ENCODE measurements around the gene ZNF385B.
"Not testable (repeated sequence)": the region's sequence is repeated elsewhere in the genome, so short reads cannot be mapped to it uniquely, and the experiment has no call there.

ZNF385B gene

GRCh38 chr2:179782346-179782745 lies 79.1 kb downstream of the ZNF385B start:
- not testable (repeated sequence) for H3K36me3 Mint-ChIP-seq (ENCODE audit: insufficient read depth); H3K27ac Mint-ChIP-seq; DNase-seq; H3K27me3 Mint-ChIP-seq; H3K4me1 Mint-ChIP-seq (ENCODE audit: low read depth in 2 of 2); ATAC-seq (replicated peaks); H3K4me3 Mint-ChIP-seq
- peaks cover 0 to 12% of the 10 kb centered on the region in 2 donors for H3K9me3 Mint-ChIP-seq

DNA sequence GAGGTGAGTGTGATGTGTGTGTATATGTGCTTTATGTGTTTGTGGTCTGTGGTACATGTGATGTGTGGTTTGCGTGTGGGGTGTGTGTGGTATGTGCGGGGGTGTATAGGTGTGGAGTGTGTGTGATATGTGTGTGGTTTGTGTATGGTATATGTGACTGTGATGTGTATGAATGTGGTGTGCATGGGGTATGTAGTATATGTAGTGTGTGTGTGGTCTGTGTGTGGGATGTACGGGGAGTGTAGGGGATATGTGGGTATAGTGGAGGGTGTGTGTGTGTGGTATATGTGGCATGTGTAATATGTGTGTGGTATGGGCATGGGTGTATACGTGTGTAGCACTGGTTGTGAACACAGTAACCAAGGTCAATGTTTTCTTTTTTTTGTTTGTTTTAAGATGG lies 87.4 kb downstream of the ZNF385B start:
- no peaks in the 10 kb centered on the region for H3K27me3 Mint-ChIP-seq
- ATAC-seq (replicated peaks) (no peak), DNase-seq (no peak)
- no peaks in the 10 kb centered on the region for H3K36me3 Mint-ChIP-seq (ENCODE audit: insufficient read depth)
- H3K27ac Mint-ChIP-seq, result no peak overlapping the region
- H3K9me3 Mint-ChIP-seq, result peaks cover 4 to 7% of the 10 kb centered on the region in 2 donors
- H3K4me1 Mint-ChIP-seq (ENCODE audit: low read depth in 2 of 2), result no peaks in the 10 kb centered on the region
- H3K4me3 Mint-ChIP-seq, result no peak overlapping the region

- Mint-ChIP-seq H3K9me3 (peaks cover 4 to 7% of the 10 kb centered on the region in 2 donors), H3K4me3 (no peak overlapping the region), H3K27me3 (no peaks in the 10 kb centered on the region), H3K36me3 (ENCODE audit: insufficient read depth) (no peaks in the 10 kb centered on the region), H3K4me1 (ENCODE audit: low read depth in 2 of 2) (no peaks in the 10 kb centered on the region), H3K27ac (no peak overlapping the region)
- ATAC-seq (replicated peaks) (no peak), DNase-seq (no peak)
Measured at GRCh38 chr2:179772346-179772745, 89.1 kb downstream of the ZNF385B start.

DNA sequence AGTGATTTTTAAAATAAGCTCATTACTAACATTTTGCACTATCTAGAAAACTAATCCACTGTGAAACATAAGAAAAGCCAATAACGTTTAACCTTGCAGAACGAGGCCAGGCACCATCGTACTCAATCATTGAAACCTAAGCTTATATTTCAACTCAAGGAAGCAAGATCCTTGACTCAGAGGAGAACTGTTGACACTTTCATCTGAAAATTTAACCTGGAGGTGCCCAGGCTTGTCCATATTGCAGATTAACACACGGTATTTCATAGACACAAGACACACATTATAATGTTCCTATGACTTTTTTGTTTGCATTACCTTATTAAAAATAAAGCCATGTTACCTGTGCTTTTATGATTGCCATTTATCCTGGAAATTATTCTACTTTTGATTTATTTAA lies 89.6 kb downstream of the ZNF385B start:
- ATAC-seq (replicated peaks) (no peak), DNase-seq (no peak)
- Mint-ChIP-seq H3K36me3 (ENCODE audit: insufficient read depth) (no peaks in the 10 kb centered on the region), H3K9me3 (peaks cover 4 to 7% of the 10 kb centered on the region in 2 donors), H3K4me1 (ENCODE audit: low read depth in 2 of 2) (no peaks in the 10 kb centered on the region), H3K4me3 (no peak overlapping the region), H3K27ac (no peak overlapping the region), H3K27me3 (no peaks in the 10 kb centered on the region)

GRCh38 chr2:179770029-179770428 lies 91.4 kb downstream of the ZNF385B start:
- Mint-ChIP-seq H3K4me1 (ENCODE audit: low read depth in 2 of 2) (no peaks in the 10 kb centered on the region), H3K27me3 (no peaks in the 10 kb centered on the region), H3K27ac (no peak overlapping the region), H3K36me3 (ENCODE audit: insufficient read depth) (no peaks in the 10 kb centered on the region), H3K9me3 (peaks cover 4 to 7% of the 10 kb centered on the region in 2 donors), H3K4me3 (no peak overlapping the region)
- DNase-seq, result no peak
- ATAC-seq (replicated peaks), result no peak

DNA sequence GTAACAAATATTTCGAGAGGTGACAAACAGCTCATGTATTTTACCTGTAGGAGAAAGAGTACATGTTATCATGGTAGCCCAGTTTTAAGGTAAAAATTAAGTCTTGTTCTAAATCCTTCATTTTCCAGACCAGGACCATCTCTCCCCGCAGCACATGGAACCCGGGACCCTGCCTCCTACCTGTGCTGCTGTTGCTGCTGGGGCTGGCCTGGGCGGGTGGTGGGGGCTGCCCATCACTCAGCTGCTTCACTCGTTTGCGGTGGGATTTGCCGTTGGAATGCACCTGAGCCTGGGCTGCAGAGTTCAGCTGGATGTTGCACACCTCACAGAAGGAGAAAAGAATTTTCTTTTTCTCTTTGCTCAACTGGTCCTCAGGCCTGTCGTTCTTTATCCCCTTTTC lies 92.1 kb downstream of the ZNF385B start:
- no peak for ATAC-seq (replicated peaks)
- Mint-ChIP-seq H3K36me3 (ENCODE audit: insufficient read depth) (no peaks in the 10 kb centered on the region), H3K27ac (no peak overlapping the region), H3K4me1 (ENCODE audit: low read depth in 2 of 2) (no peaks in the 10 kb centered on the region), H3K27me3 (no peaks in the 10 kb centered on the region), H3K9me3 (peaks cover 4 to 7% of the 10 kb centered on the region in 2 donors), H3K4me3 (no peak overlapping the region)
- no peak for DNase-seq

GRCh38 chr2:179768765-179769164 lies 92.6 kb downstream of the ZNF385B start:
- ATAC-seq (replicated peaks), result no peak
- Mint-ChIP-seq H3K36me3 (ENCODE audit: insufficient read depth) (no peaks in the 10 kb centered on the region), H3K4me1 (ENCODE audit: low read depth in 2 of 2) (no peaks in the 10 kb centered on the region), H3K9me3 (peaks cover under 1 to 3% of the 10 kb centered on the region in 2 donors), H3K27me3 (no peaks in the 10 kb centered on the region), H3K27ac (no peak overlapping the region), H3K4me3 (no peak overlapping the region)
- DNase-seq, result no peak

- Mint-ChIP-seq H3K4me3 (no peak overlapping the region), H3K27me3 (no peaks in the 10 kb centered on the region), H3K27ac (no peak overlapping the region), H3K4me1 (ENCODE audit: low read depth in 2 of 2) (no peaks in the 10 kb centered on the region), H3K36me3 (ENCODE audit: insufficient read depth) (no peaks in the 10 kb centered on the region), H3K9me3 (peaks cover 0 to 2% of the 10 kb centered on the region in 2 donors)
- DNase-seq (no peak), ATAC-seq (replicated peaks) (no peak)
Measured at GRCh38 chr2:179765666-179766065, 95.7 kb downstream of the ZNF385B start.

- no peak for DNase-seq
- Mint-ChIP-seq H3K36me3 (ENCODE audit: insufficient read depth) (no peaks in the 10 kb centered on the region), H3K4me1 (ENCODE audit: low read depth in 2 of 2) (no peaks in the 10 kb centered on the region), H3K27me3 (no peaks in the 10 kb centered on the region), H3K9me3 (peaks cover 0 to 2% of the 10 kb centered on the region in 2 donors), H3K27ac (no peak overlapping the region), H3K4me3 (no peak overlapping the region)
- ATAC-seq (replicated peaks), result no peak
Measured at GRCh38 chr2:179764710-179765109, 96.7 kb downstream of the ZNF385B start.

DNA sequence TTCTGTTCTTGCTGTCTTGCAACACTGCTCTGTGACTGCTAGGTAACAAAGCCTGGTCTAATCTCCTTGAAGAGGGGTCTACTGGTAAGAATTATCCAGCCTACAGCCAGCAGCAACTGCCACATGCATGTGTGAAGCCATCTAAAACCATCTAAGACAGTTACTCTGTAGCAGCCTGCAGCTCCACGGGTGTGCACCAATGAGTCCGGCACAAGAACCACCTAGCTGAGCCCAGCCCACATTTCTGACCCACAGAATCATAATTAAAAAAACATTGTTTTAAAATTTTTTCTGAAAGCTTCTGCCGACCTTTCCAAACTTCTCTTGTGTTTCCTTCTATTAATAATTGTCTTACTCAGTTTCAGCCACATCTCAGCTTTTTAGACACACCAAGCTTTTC lies 102.8 kb downstream of the ZNF385B start:
- H3K27me3 Mint-ChIP-seq, result no peaks in the 10 kb centered on the region
- no peak overlapping the region for H3K4me3 Mint-ChIP-seq
- H3K36me3 Mint-ChIP-seq (ENCODE audit: insufficient read depth), result no peaks in the 10 kb centered on the region
- H3K4me1 Mint-ChIP-seq (ENCODE audit: low read depth in 2 of 2), result no peaks in the 10 kb centered on the region
- ATAC-seq (replicated peaks) (no peak), DNase-seq (no peak)
- H3K27ac Mint-ChIP-seq, result no peak overlapping the region
- H3K9me3 Mint-ChIP-seq, result peaks cover 0 to 2% of the 10 kb centered on the region in 2 donors

DNA sequence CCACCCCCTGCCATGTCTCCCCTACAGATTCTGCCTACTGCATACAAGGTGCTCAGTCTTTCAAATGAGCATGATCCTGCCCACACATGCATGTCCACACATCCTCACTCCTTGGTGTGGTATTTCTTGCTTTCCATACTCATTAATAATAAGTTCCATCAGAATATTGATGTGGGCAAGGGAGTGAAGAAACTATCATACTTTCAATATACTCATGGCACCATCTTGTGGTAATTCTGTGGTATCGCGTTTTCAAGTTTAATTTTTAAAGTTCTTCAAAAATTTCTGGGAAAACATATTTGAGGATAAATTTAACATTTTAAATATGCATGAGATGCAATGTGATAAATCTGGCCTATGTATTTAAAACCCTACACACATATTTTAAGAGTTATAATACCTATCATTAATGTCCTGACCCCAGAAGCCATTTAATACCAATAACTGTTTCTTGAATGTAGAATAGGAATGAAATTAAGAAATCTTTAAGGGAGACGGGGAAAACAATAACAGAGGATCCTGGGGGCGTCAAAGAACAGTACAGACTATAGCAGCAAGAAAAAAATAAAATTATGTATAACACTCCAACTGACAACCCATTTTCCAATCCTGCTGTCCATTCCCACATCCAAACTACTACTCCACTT lies 110.1 kb downstream of the ZNF385B start:
- Mint-ChIP-seq H3K27me3 (no peaks in the 10 kb centered on the region), H3K36me3 (ENCODE audit: insufficient read depth) (no peaks in the 10 kb centered on the region), H3K9me3 (no peaks in the 10 kb centered on the region), H3K27ac (no peak overlapping the region), H3K4me3 (no peak overlapping the region), H3K4me1 (ENCODE audit: low read depth in 2 of 2) (no peaks in the 10 kb centered on the region)
- ATAC-seq (replicated peaks) (no peak), DNase-seq (no peak)

GRCh38 chr2:179749210-179749609 lies 112.2 kb downstream of the ZNF385B start:
- Mint-ChIP-seq H3K4me1 (ENCODE audit: low read depth in 2 of 2) (no peaks in the 10 kb centered on the region), H3K36me3 (ENCODE audit: insufficient read depth) (no peaks in the 10 kb centered on the region)
- no peak for ATAC-seq (replicated peaks)

GRCh38 chr2:179746981-179747380 lies 114.4 kb downstream of the ZNF385B start:
- Mint-ChIP-seq H3K36me3 (ENCODE audit: insufficient read depth) (no peaks in the 10 kb centered on the region), H3K4me3 (no peak overlapping the region), H3K9me3 (no peaks in the 10 kb centered on the region), H3K27ac (no peak overlapping the region), H3K4me1 (ENCODE audit: low read depth in 2 of 2) (no peaks in the 10 kb centered on the region), H3K27me3 (no peaks in the 10 kb centered on the region)
- ATAC-seq (replicated peaks) (no peak), DNase-seq (no peak)

More at GRCh38 chr2:179749210-179749609, 112.2 kb downstream of the ZNF385B start:
- no peaks in the 10 kb centered on the region for H3K9me3 Mint-ChIP-seq
- H3K27ac Mint-ChIP-seq, result no peak overlapping the region
- DNase-seq, result no peak
- H3K4me3 Mint-ChIP-seq, result no peak overlapping the region
- H3K27me3 Mint-ChIP-seq, result no peaks in the 10 kb centered on the region

DNA sequence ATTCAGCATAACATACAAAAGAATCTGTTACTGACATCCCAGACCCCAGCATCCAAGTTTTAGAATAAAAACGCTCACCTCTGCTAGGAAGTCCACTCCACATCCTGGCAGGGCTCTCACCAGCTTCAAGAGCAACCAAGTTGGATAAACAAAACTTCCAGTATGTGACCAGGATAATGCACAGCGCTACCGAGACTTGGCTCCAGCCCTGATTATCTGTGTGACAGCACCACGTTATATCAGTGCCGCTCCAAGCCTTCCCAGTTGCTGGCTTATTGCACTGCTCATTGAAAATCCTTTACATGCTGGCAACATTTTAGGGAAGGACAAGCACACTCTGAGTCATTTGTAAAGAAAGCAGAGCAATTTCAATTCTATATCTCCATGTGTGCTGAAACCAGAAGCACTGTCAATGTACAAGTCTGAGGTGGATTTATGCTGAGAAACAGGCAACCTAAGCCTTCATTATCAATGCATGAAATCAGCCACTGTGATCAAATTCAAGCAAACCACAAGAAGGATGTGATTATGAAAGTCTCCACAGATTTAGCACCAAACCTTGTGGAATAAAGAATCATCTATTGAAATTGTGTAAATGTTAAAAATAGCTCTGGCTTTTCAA lies 115.7 kb downstream of the ZNF385B start:
- Mint-ChIP-seq H3K27ac (no peak overlapping the region), H3K27me3 (no peaks in the 10 kb centered on the region), H3K4me1 (ENCODE audit: low read depth in 2 of 2) (no peaks in the 10 kb centered on the region), H3K36me3 (ENCODE audit: insufficient read depth) (no peaks in the 10 kb centered on the region), H3K4me3 (no peak overlapping the region), H3K9me3 (no peaks in the 10 kb centered on the region)
- no peak for ATAC-seq (replicated peaks)
- DNase-seq, result no peak
